Small intestine (tissue), 7 donors: ENCODE results near the gene HMG20B. TPM values are rescaled to one million over a fixed set of nuclear protein-coding genes. Genes with fewer than 3 reads are reported as not detected.

Experiments used
- DNase-seq, 2 donors: peaks; one replicate each; pipeline versions ENCODE4 v3.0.0 to v3.0.0-alpha.2; 2013
- FAIRE-seq: peaks from 2 replicates; lab custom pipeline; 2012; peaks lifted over from hg19 to GRCh38; lab: Jason Lieb, UNC
- H3K27ac ChIP-seq, 3 donors: one replicate each; pipeline ENCODE4 v1.5.1; 2013; ENCODE audit warnings: low read length in 2 of 3, mild to moderate bottlenecking in 2 of 3, control low read depth in 1 of 3, inconsistent platforms in 1 of 3, low read depth in 1 of 3, moderate library complexity in 1 of 3
- H3K27me3 ChIP-seq, 3 donors: one replicate each; pipeline ENCODE4 v1.6.1; 2013; ENCODE audit warnings: low read length in 3 of 3, inconsistent platforms in 1 of 3; ENCODE audit not compliant: control insufficient read depth in 3 of 3, insufficient read depth in 3 of 3
- H3K36me3 ChIP-seq, 3 donors: one replicate each; pipeline ENCODE4 v1.6.1; 2013; ENCODE audit warnings: low read length in 3 of 3, inconsistent platforms in 1 of 3, low read depth in 1 of 3, mild to moderate bottlenecking in 1 of 3, moderate library complexity in 1 of 3; ENCODE audit not compliant: control insufficient read depth in 3 of 3, insufficient read depth in 2 of 3
- H3K4me1 ChIP-seq, 3 donors: one replicate each; pipeline ENCODE4 v1.6.1; 2013; ENCODE audit warnings: low read length in 2 of 3, inconsistent platforms in 1 of 3, low read depth in 1 of 3, mild to moderate bottlenecking in 1 of 3, moderate library complexity in 1 of 3; ENCODE audit not compliant: control insufficient read depth in 3 of 3, insufficient read depth in 2 of 3
- H3K4me3 ChIP-seq, 3 donors: one replicate each; pipeline ENCODE4 v1.5.1; 2013; ENCODE audit warnings: low read length in 3 of 3, control low read depth in 1 of 3, inconsistent platforms in 1 of 3, low read depth in 1 of 3, mild to moderate bottlenecking in 1 of 3, moderate library complexity in 1 of 3
- H3K9me3 ChIP-seq, 2 donors: one replicate each; pipeline ENCODE4 v1.6.1; 2013; ENCODE audit warnings: low read depth in 1 of 2, low read length in 1 of 2; ENCODE audit not compliant: control insufficient read depth in 2 of 2, insufficient read depth in 1 of 2
- WGBS, 3 donors: extraction: QIAGEN DNeasy Blood & Tissue Kit; methylation state at CpG; one replicate each; pipeline ENCODE4 v1.1.7; 2013; 5-methylcytosine and 5-hydroxymethylcytosine counted together
- polyA plus RNA-seq, 4 donors: library from polyadenylated mRNA; stranded (reverse) in 3 of 4; unstranded in 1 of 4; fragments of 200-250 nt in 3 of 4; fragments of 120-200 nt in 1 of 4; gene quantifications; one replicate each; pipeline versions ENCODE4 v1.2.1 to v1.2.3, GENCODE V29; 2013
- donor health status: healthy with polysubstance abuse.
- donor health status: control.
- donor health status: control.
- donor health status: Bipolar disorder and iron deficiency.
- donor health status: healthy.

The HMG20B gene
- polyA plus RNA-seq, 4 donors = 66.3 to 82.1 (median 72.5) TPM

- peaks cover under 1 to 40% (median 4%) of the 10 kb centered on the region in 3 donors for H3K36me3 ChIP-seq
- DNase-seq (peak; percentile 99 to 100), FAIRE-seq (peak; percentile 15)
- peak within 1 kb of the TSS; percentile 84 to 97 (median 93) for H3K27ac ChIP-seq
- no peaks in the 10 kb centered on the region for H3K9me3 ChIP-seq
- 0% methylated on average over 77 to 80 of the region's 80 CpGs for WGBS, 3 donors
- peak within 1 kb of the TSS; percentile 65 to 91 (median 80) for H3K4me3 ChIP-seq
- H3K4me1 ChIP-seq = peaks cover 0 to 10% (median 2%) of the 10 kb centered on the region in 3 donors
- no peaks in the 10 kb centered on the region for H3K27me3 ChIP-seq
These were observed 54.0 kb downstream of the HMG20B start, which contains the start of gene CACTIN for GRCh38 chr19:3626473-3627350. TSS of gene CACTIN (minus strand) at chr19:3626790. CDS start at chr19:3626762, 28 bp downstream.

- Histone ChIP-seq H3K36me3 (peaks cover 4 to 40% (median 7%) of the 10 kb centered on the region in 3 donors), H3K27ac (peak overlapping the region; percentile 37 to 62 (median 61)), H3K9me3 (no peaks in the 10 kb centered on the region), H3K4me3 (peak overlapping the region in 1 of 3 donors; percentile 9), H3K27me3 (no peaks in the 10 kb centered on the region), H3K4me1 (peaks cover 0 to 10% (median 2%) of the 10 kb centered on the region in 3 donors)
- DNase-seq (no peak), FAIRE-seq (no peak)
- 54 to 63% (median 62%) methylated on average over 7 of the region's 7 CpGs for WGBS, 3 donors
These were observed 54.6 kb downstream of the HMG20B start for GRCh38 chr19:3627351-3627723.

Other genes with a start within 250 kb of the HMG20B start
- gene NFIC, start 206.4 kb upstream of the HMG20B start, polyA plus RNA-seq = 10 to 100 TPM in 2 of 4 donors, 1 to 10 TPM in 2; 4.5 to 37.9 (median 8.2) TPM
- 1,000 to 10,000 TPM in 2 of 4 donors, 100 to 1,000 TPM in 2; 270 to 1,947 (median 1,286) TPM for gene SMIM24, start 92.4 kb upstream of the HMG20B start, polyA plus RNA-seq
- under 1 TPM in 2 of 4 donors, not detected in 2; 0.49 to 0.63 TPM for gene SMIM44, start 89.5 kb upstream of the HMG20B start, polyA plus RNA-seq
- gene DOHH, start 72.3 kb upstream of the HMG20B start, polyA plus RNA-seq = 10 to 100 TPM in 2 of 4 donors, 1 to 10 TPM in 2; 5.4 to 18.4 (median 8.4) TPM
- 10 to 100 TPM; 29.5 to 39.0 (median 32.6) TPM for gene FZR1, start 66.6 kb upstream of the HMG20B start, polyA plus RNA-seq
- gene TEKTIP1, start 33.8 kb upstream of the HMG20B start, polyA plus RNA-seq = 1 to 10 TPM in 2 of 4 donors, under 1 TPM in 1, not detected in 1; 0.73 to 3.3 (median 1.3) TPM
- 10 to 100 TPM; 10.3 to 52.4 (median 22.0) TPM for gene MFSD12, start 15.4 kb upstream of the HMG20B start, polyA plus RNA-seq
- gene GIPC3, start 12.5 kb downstream of the HMG20B start, polyA plus RNA-seq = 1 to 10 TPM in 1 of 4 donors, under 1 TPM in 2, not detected in 1; 0.54 to 1.1 (median 0.62) TPM
- 1 to 10 TPM in 2 of 4 donors, not detected in 2; 1.2 to 2.1 TPM for gene TBXA2R, start 33.9 kb downstream of the HMG20B start, polyA plus RNA-seq
- 10 to 100 TPM; 11.9 to 16.9 (median 14.7) TPM for gene CACTIN, start 53.8 kb downstream of the HMG20B start, polyA plus RNA-seq
- 10 to 100 TPM in 3 of 4 donors, 1 to 10 TPM in 1; 7.3 to 19.5 (median 13.5) TPM for gene PIP5K1C, start 127.5 kb downstream of the HMG20B start, polyA plus RNA-seq
- 100 to 1,000 TPM in 2 of 4 donors, 10 to 100 TPM in 2; 74.5 to 385 (median 188) TPM for gene TJP3, start 135.4 kb downstream of the HMG20B start, polyA plus RNA-seq
- gene APBA3, start 188.7 kb downstream of the HMG20B start, polyA plus RNA-seq = 10 to 100 TPM; 13.1 to 20.8 (median 16.5) TPM
- 100 to 1,000 TPM in 2 of 4 donors, 10 to 100 TPM in 2; 54.1 to 170 (median 125) TPM for gene MRPL54, start 189.7 kb downstream of the HMG20B start, polyA plus RNA-seq
- gene RAX2, start 199.3 kb downstream of the HMG20B start, polyA plus RNA-seq = not detected
- gene MATK, start 213.4 kb downstream of the HMG20B start, polyA plus RNA-seq = 10 to 100 TPM in 1 of 4 donors, 1 to 10 TPM in 3; 3.6 to 29.5 (median 6.5) TPM